HG03460 (cell line): ENCODE results near the gene ZNF630.
"Not testable (repeated sequence)": the region's sequence is repeated elsewhere in the genome, so short reads cannot be mapped to it uniquely, and the experiment has no call there.

Experiments used
- ATAC-seq: cut with Tn5 transposase; IDR thresholded peaks from one replicate; pipeline ENCODE4 v1.9.1; 2021; ENCODE audit not compliant: unreplicated experiment

ZNF630 gene

GRCh38 chrX:48071064-48071985 lies at the start of gene ZNF630:
TSS of gene ZNF630 (minus strand) at chrX:48071640. CDS start at chrX:48066886, 4,754 bp downstream.
- no peak for ATAC-seq

GRCh38 chrX:48107717-48108116 lies 36.3 kb upstream of the ZNF630 start:
- no peak for ATAC-seq

GRCh38 chrX:48102874-48103374 lies 31.5 kb upstream of the ZNF630 start:
- no peak for ATAC-seq

GRCh38 chrX:48101443-48101842 lies 30.0 kb upstream of the ZNF630 start:
- ATAC-seq = no peak

- ATAC-seq = not testable (repeated sequence)
These were observed 21.1 kb upstream of the ZNF630 start for GRCh38 chrX:48092558-48092957.

GRCh38 chrX:48090123-48090522 lies 18.7 kb upstream of the ZNF630 start:
- ATAC-seq = no peak

- no peak for ATAC-seq
These were observed 14.6 kb upstream of the ZNF630 start for GRCh38 chrX:48086082-48086481.

- ATAC-seq = no peak
These were observed 12.3 kb upstream of the ZNF630 start for GRCh38 chrX:48083706-48084105.

GRCh38 chrX:48083212-48083611 lies 11.8 kb upstream of the ZNF630 start:
- ATAC-seq = no peak

- no peak for ATAC-seq
These were observed 4.9 kb upstream of the ZNF630 start for GRCh38 chrX:48076343-48076742.

- no peak for ATAC-seq
These were observed 656 bp upstream of the ZNF630 start for GRCh38 chrX:48071986-48072605.

- no peak for ATAC-seq
These were observed 3.1 kb downstream of the ZNF630 start for GRCh38 chrX:48068096-48068887.

GRCh38 chrX:48064261-48064660 lies 7.2 kb downstream of the ZNF630 start:
- ATAC-seq = no peak

- ATAC-seq = no peak
These were observed 12.2 kb downstream of the ZNF630 start for GRCh38 chrX:48059296-48059639.

GRCh38 chrX:48058621-48059295 lies 12.7 kb downstream of the ZNF630 start:
- no peak for ATAC-seq

GRCh38 chrX:48046846-48047245 lies 24.6 kb downstream of the ZNF630 start:
- ATAC-seq = no peak

GRCh38 chrX:48045410-48046311 lies 25.8 kb downstream of the ZNF630 start:
- no peak for ATAC-seq

GRCh38 chrX:48043056-48043455 lies 28.4 kb downstream of the ZNF630 start:
- ATAC-seq = no peak

- ATAC-seq = no peak
These were observed 35.5 kb downstream of the ZNF630 start for GRCh38 chrX:48035891-48036290.
